Measurements from ENCODE around the gene IMMP1L.

The IMMP1L gene

GRCh38 chr11:31433851-31434250 is 75.6 kb downstream of the IMMP1L start:
- no peak overlapping the region for H3K4me3 ChIP-seq (ENCODE audit: low read length)
- H4K20me1 ChIP-seq (ENCODE audit: insufficient read depth, low read length), result no peaks in the 10 kb centered on the region
- H3K79me2 ChIP-seq (ENCODE audit: low read length), result no peaks in the 10 kb centered on the region
- no peaks in the 10 kb centered on the region for H3K27me3 ChIP-seq (ENCODE audit: low read depth, low read length)
- no peak for TF ChIP-seq CTCF (IDR thresholded peaks at IDR 0.05; ENCODE audit: low read depth, low read length)
- TF ChIP-seq EZH2phosphoT487 (IDR thresholded peaks at IDR 0.05; ENCODE audit: low read depth), result no peak
- no peaks in the 10 kb centered on the region for H3K9me3 ChIP-seq (ENCODE audit: insufficient read depth, low read length)
- H3K4me1 ChIP-seq (ENCODE audit: low read length), result no peaks in the 10 kb centered on the region
- H3K27ac ChIP-seq (ENCODE audit: low read length), result no peak overlapping the region
- H3K4me2 ChIP-seq (ENCODE audit: low read length), result no peak overlapping the region
- H3K36me3 ChIP-seq (replicated peaks; ENCODE audit: low read depth, low read length), result peaks cover 5% of the 10 kb centered on the region
- H2AFZ ChIP-seq (ENCODE audit: low read depth, low read length), result no peak overlapping the region
- H3K9ac ChIP-seq (ENCODE audit: low read length), result no peak overlapping the region

- H3K9ac ChIP-seq (ENCODE audit: low read length), result no peak overlapping the region
- H3K4me2 ChIP-seq (ENCODE audit: low read length), result no peak overlapping the region
- H3K4me3 ChIP-seq (ENCODE audit: low read length), result no peak overlapping the region
- no peaks in the 10 kb centered on the region for H4K20me1 ChIP-seq (ENCODE audit: insufficient read depth, low read length)
- H3K79me2 ChIP-seq (ENCODE audit: low read length), result no peaks in the 10 kb centered on the region
- no peaks in the 10 kb centered on the region for H3K27me3 ChIP-seq (ENCODE audit: low read depth, low read length)
- H3K9me3 ChIP-seq (ENCODE audit: insufficient read depth, low read length), result no peaks in the 10 kb centered on the region
- H2AFZ ChIP-seq (ENCODE audit: low read depth, low read length), result no peak overlapping the region
- H3K36me3 ChIP-seq (replicated peaks; ENCODE audit: low read depth, low read length), result peaks cover 3% of the 10 kb centered on the region
- no peak overlapping the region for H3K27ac ChIP-seq (ENCODE audit: low read length)
- no peaks in the 10 kb centered on the region for H3K4me1 ChIP-seq (ENCODE audit: low read length)
- no peak for TF ChIP-seq CTCF (IDR thresholded peaks at IDR 0.05; ENCODE audit: low read depth, low read length)
- TF ChIP-seq EZH2phosphoT487 (IDR thresholded peaks at IDR 0.05; ENCODE audit: low read depth), result no peak
These were observed 84.8 kb downstream of the IMMP1L start for GRCh38 chr11:31424652-31425051.

GRCh38 chr11:31422703-31423102 is 86.7 kb downstream of the IMMP1L start:
- Histone ChIP-seq H3K9ac (ENCODE audit: low read length) (no peak overlapping the region), H3K9me3 (ENCODE audit: insufficient read depth, low read length) (no peaks in the 10 kb centered on the region), H3K27me3 (ENCODE audit: low read depth, low read length) (no peaks in the 10 kb centered on the region)

GRCh38 chr11:31421820-31422219 is 87.6 kb downstream of the IMMP1L start:
- H3K79me2 ChIP-seq (ENCODE audit: low read length), result no peaks in the 10 kb centered on the region
- H3K27ac ChIP-seq (ENCODE audit: low read length), result no peak overlapping the region
- no peaks in the 10 kb centered on the region for H3K4me1 ChIP-seq (ENCODE audit: low read length)
- no peaks in the 10 kb centered on the region for H3K27me3 ChIP-seq (ENCODE audit: low read depth, low read length)
- no peaks in the 10 kb centered on the region for H3K9me3 ChIP-seq (ENCODE audit: insufficient read depth, low read length)
- H3K36me3 ChIP-seq (replicated peaks; ENCODE audit: low read depth, low read length), result no peaks in the 10 kb centered on the region
- H3K4me2 ChIP-seq (ENCODE audit: low read length), result no peak overlapping the region
- no peak overlapping the region for H3K4me3 ChIP-seq (ENCODE audit: low read length)
- H3K9ac ChIP-seq (ENCODE audit: low read length), result no peak overlapping the region
- no peak for TF ChIP-seq CTCF (IDR thresholded peaks at IDR 0.05; ENCODE audit: low read depth, low read length)
- TF ChIP-seq EZH2phosphoT487 (IDR thresholded peaks at IDR 0.05; ENCODE audit: low read depth), result no peak
- no peak overlapping the region for H2AFZ ChIP-seq (ENCODE audit: low read depth, low read length)
- no peaks in the 10 kb centered on the region for H4K20me1 ChIP-seq (ENCODE audit: insufficient read depth, low read length)

More at GRCh38 chr11:31422703-31423102, 86.7 kb downstream of the IMMP1L start:
- TF ChIP-seq EZH2phosphoT487 (IDR thresholded peaks at IDR 0.05; ENCODE audit: low read depth), result no peak
- no peaks in the 10 kb centered on the region for H3K36me3 ChIP-seq (replicated peaks; ENCODE audit: low read depth, low read length)
- H2AFZ ChIP-seq (ENCODE audit: low read depth, low read length), result no peak overlapping the region
- no peak overlapping the region for H3K4me3 ChIP-seq (ENCODE audit: low read length)
- H3K4me1 ChIP-seq (ENCODE audit: low read length), result no peaks in the 10 kb centered on the region
- no peak overlapping the region for H3K4me2 ChIP-seq (ENCODE audit: low read length)
- H4K20me1 ChIP-seq (ENCODE audit: insufficient read depth, low read length), result no peaks in the 10 kb centered on the region
- H3K27ac ChIP-seq (ENCODE audit: low read length), result no peak overlapping the region
- no peaks in the 10 kb centered on the region for H3K79me2 ChIP-seq (ENCODE audit: low read length)

GRCh38 chr11:31419669-31420068 is 89.8 kb downstream of the IMMP1L start:
- Histone ChIP-seq H3K36me3 (replicated peaks; ENCODE audit: low read depth, low read length) (no peaks in the 10 kb centered on the region), H3K27ac (ENCODE audit: low read length) (no peak overlapping the region), H3K79me2 (ENCODE audit: low read length) (no peaks in the 10 kb centered on the region), H3K4me1 (ENCODE audit: low read length) (no peaks in the 10 kb centered on the region), H3K4me2 (ENCODE audit: low read length) (no peak overlapping the region), H3K9ac (ENCODE audit: low read length) (no peak overlapping the region), H3K9me3 (ENCODE audit: insufficient read depth, low read length) (no peaks in the 10 kb centered on the region), H3K4me3 (ENCODE audit: low read length) (no peak overlapping the region), H3K27me3 (ENCODE audit: low read depth, low read length) (no peaks in the 10 kb centered on the region), H4K20me1 (ENCODE audit: insufficient read depth, low read length) (no peaks in the 10 kb centered on the region), H2AFZ (ENCODE audit: low read depth, low read length) (no peak overlapping the region)
- no peak for TF ChIP-seq CTCF (IDR thresholded peaks at IDR 0.05; ENCODE audit: low read depth, low read length)
- TF ChIP-seq EZH2phosphoT487 (IDR thresholded peaks at IDR 0.05; ENCODE audit: low read depth), result no peak

All from OCI-LY3 (cell line).